GM12875 (cell line): ENCODE results near the gene AP4S1.
"Not testable (repeated sequence)": the region's sequence is repeated elsewhere in the genome, so short reads cannot be mapped to it uniquely, and the experiment has no call there.

ENCODE experiments used
- H3K4me3 ChIP-seq: one replicate; pipeline ENCODE4 v1.5.1; 2011; ENCODE audit warnings: low read depth, low read length, control low read depth
- CTCF ChIP-seq: IDR thresholded peaks from 2 replicates; pipeline ENCODE4 v1.5.1; 2011; ENCODE audit warnings: low read depth, mild to moderate bottlenecking, control low read depth, inconsistent platforms, low read length, moderate library complexity, borderline replicate concordance; ENCODE audit not compliant: insufficient read depth

AP4S1 gene

GRCh38 chr14:31057035-31057434 lies 31.6 kb downstream of the AP4S1 start:
- H3K4me3 ChIP-seq, result no peak overlapping the region
- TF ChIP-seq CTCF, result no peak

GRCh38 chr14:31057701-31058364 lies 32.4 kb downstream of the AP4S1 start:
- TF ChIP-seq CTCF, result no peak

GRCh38 chr14:31059152-31059924 lies 33.9 kb downstream of the AP4S1 start:
- TF ChIP-seq CTCF, result no peak

More at GRCh38 chr14:31057701-31058364, 32.4 kb downstream of the AP4S1 start:
- no peak overlapping the region for H3K4me3 ChIP-seq

GRCh38 chr14:31060253-31060875 lies 34.9 kb downstream of the AP4S1 start:
- TF ChIP-seq CTCF, result no peak
- no peak overlapping the region for H3K4me3 ChIP-seq

More at GRCh38 chr14:31059152-31059924, 33.9 kb downstream of the AP4S1 start:
- H3K4me3 ChIP-seq, result no peak overlapping the region

GRCh38 chr14:31062908-31063307 lies 37.5 kb downstream of the AP4S1 start:
- H3K4me3 ChIP-seq, result not testable (repeated sequence)

GRCh38 chr14:31068235-31068634 lies 42.8 kb downstream of the AP4S1 start:
- TF ChIP-seq CTCF, result no peak
- no peak overlapping the region for H3K4me3 ChIP-seq

- TF ChIP-seq CTCF, result no peak
Measured at GRCh38 chr14:31069343-31069742, 43.9 kb downstream of the AP4S1 start.

More at GRCh38 chr14:31069343-31069742, 43.9 kb downstream of the AP4S1 start:
- H3K4me3 ChIP-seq, result no peak overlapping the region
